Bone marrow (tissue), 2 donors: ENCODE results near the gene LHFPL2.
"Not testable (repeated sequence)": the region's sequence is repeated elsewhere in the genome, so short reads cannot be mapped to it uniquely, and the experiment has no call there.

Experiments used
- DNase-seq, 2 donors: peaks; one replicate each; lab custom pipeline; 2025; lab: John Stamatoyannopoulos, UW

The LHFPL2 gene

GRCh38 chr5:78467752-78468357 is 180.7 kb downstream of the LHFPL2 start:
- peak in 1 of 2 donors; percentile 40 for DNase-seq

- no peak for DNase-seq
Measured at GRCh38 chr5:78467140-78467539, 181.4 kb downstream of the LHFPL2 start.

GRCh38 chr5:78458843-78459242 is 189.7 kb downstream of the LHFPL2 start:
- DNase-seq: no peak

- DNase-seq: not testable (repeated sequence)
Measured at GRCh38 chr5:78457507-78457906, 191.1 kb downstream of the LHFPL2 start.

GRCh38 chr5:78449103-78449502 is 199.5 kb downstream of the LHFPL2 start:
- DNase-seq: no peak

GRCh38 chr5:78447775-78448424 is 200.7 kb downstream of the LHFPL2 start:
- DNase-seq: no peak
